SK-N-SH treated with all-trans-retinoic acid at 6 μM for 48 hours (cell line): Measurements from ENCODE around the gene HTR2B.

Experiments
- CSDC2 ChIP-seq: fragments of 250-450 bp; sonication (Bioruptor Pico); IDR thresholded peaks from 2 replicates; pipeline ENCODE4 v1.5.0; 2020; ENCODE audit warnings: mild to moderate bottlenecking, moderate library complexity
- PATZ1 ChIP-seq: fragments of 250-450 bp; sonication (Bioruptor Pico); IDR thresholded peaks from 2 replicates; pipeline ENCODE4 v1.8.0; 2020; ENCODE audit warnings: mild to moderate bottlenecking, moderate library complexity, borderline replicate concordance
- POU6F1 ChIP-seq: fragments of 250-450 bp; sonication (Bioruptor Pico); IDR thresholded peaks from 2 replicates; pipeline ENCODE4 v1.8.0; 2021; ENCODE audit warnings: low read depth, mild to moderate bottlenecking, moderate library complexity, borderline replicate concordance
- TOX ChIP-seq: fragments of 250-450 bp; sonication (Bioruptor Pico); IDR thresholded peaks from 2 replicates; pipeline ENCODE4 v1.8.0; 2021; ENCODE audit warnings: mild to moderate bottlenecking, moderate library complexity, borderline replicate concordance
- TSHZ2 ChIP-seq: fragments of 250-450 bp; sonication (Bioruptor Pico); IDR thresholded peaks from 2 replicates; pipeline ENCODE4 v1.5.0; 2020; ENCODE audit warnings: mild to moderate bottlenecking, moderate library complexity
- ZNF565 ChIP-seq: fragments of 450-650 bp; formaldehyde crosslinking; conservative IDR thresholded peaks from 2 replicates; pipeline ENCODE4 v1.5.0; 2020; ENCODE audit warnings: low read depth, mild to moderate bottlenecking, moderate library complexity

- TF ChIP-seq PATZ1 (CRISPR knock-in tag) (no peak), POU6F1 (no peak), TSHZ2 (CRISPR knock-in tag) (no peak), TOX (no peak), CSDC2 (CRISPR knock-in tag) (no peak), ZNF565 (no peak)
Observed at GRCh38 chr2:231068525-231069222, 56.2 kb downstream of the HTR2B start.
